ENCODE measurements around the gene STMN1.

Gene STMN1

GRCh38 chr1:25914074-25914995, 8.1 kb upstream of the STMN1 start:
- H3K23ac ChIP-seq (ENCODE audit: low read length in 2 of 2): no peak overlapping the region
- peak overlapping the region; percentile 37 for H3K27ac ChIP-seq (ENCODE audit: low read length, poor library complexity, severe bottlenecking)
- 92% methylated on average over 2 of the region's 3 CpGs for WGBS
- H3K27me3 ChIP-seq (ENCODE audit: control insufficient read depth in 1 of 2, insufficient read depth in 1 of 2, low read length in 2 of 2): no peaks in the 10 kb centered on the region
- H3K79me1 ChIP-seq (replicated peaks; ENCODE audit: low read length, poor library complexity, severe bottlenecking): no peaks in the 10 kb centered on the region
- no peak overlapping the region for H2BK15ac ChIP-seq (ENCODE audit: low read depth, poor library complexity, severe bottlenecking)
- DNase-seq: no peak
- no peak overlapping the region for H3K9ac ChIP-seq (ENCODE audit: low read length)
- peaks cover 6% of the 10 kb centered on the region for H3K4me1 ChIP-seq (ENCODE audit: control insufficient read depth, insufficient read depth, low read depth, low read length)
- no peaks in the 10 kb centered on the region for H3K9me3 ChIP-seq (ENCODE audit: control insufficient read depth, low read length)
- H3K14ac ChIP-seq (ENCODE audit: low read length in 2 of 2): no peak overlapping the region
- H3K4ac ChIP-seq (ENCODE audit: low read depth in 1 of 2, low read length in 2 of 2): no peak overlapping the region
- no peak overlapping the region for H3K4me2 ChIP-seq (ENCODE audit: low read length, poor library complexity, severe bottlenecking)
- no peak overlapping the region for H4K91ac ChIP-seq (ENCODE audit: low read length)
- no peak overlapping the region for H2AFZ ChIP-seq (ENCODE audit: low read depth, low read length)
- no peak overlapping the region for H3K18ac ChIP-seq (ENCODE audit: low read depth in 1 of 2, low read length in 2 of 2)
- H3K36me3 ChIP-seq (ENCODE audit: control insufficient read depth in 1 of 2, insufficient read depth in 2 of 2, low read depth in 1 of 2, low read length in 2 of 2): no peaks in the 10 kb centered on the region
- H3K4me3 ChIP-seq (ENCODE audit: insufficient read depth in 1 of 2, low read depth in 1 of 2, low read length in 2 of 2): no peak overlapping the region
- peak overlapping the region; percentile 47 for H2BK5ac ChIP-seq (ENCODE audit: low read depth, low read length, poor library complexity, severe bottlenecking)
- H2BK12ac ChIP-seq (ENCODE audit: low read length in 2 of 2): peak overlapping the region in 1 of 2 experiments; percentile 7
- peak overlapping the region; percentile 22 for H2AK5ac ChIP-seq (ENCODE audit: low read length, severe bottlenecking)
- H2BK120ac ChIP-seq (ENCODE audit: low read depth, low read length): no peak overlapping the region
- no peak overlapping the region for H4K8ac ChIP-seq (ENCODE audit: low read length)

- H4K8ac ChIP-seq (ENCODE audit: low read length): no peak overlapping the region
- peak overlapping the region; percentile 2 for H2AK5ac ChIP-seq (ENCODE audit: low read length, severe bottlenecking)
- H2BK120ac ChIP-seq (ENCODE audit: low read depth, low read length): no peak overlapping the region
Observed at GRCh38 chr1:25913206-25913605, 7.0 kb upstream of the STMN1 start.

GRCh38 chr1:25912076-25912831, 6.0 kb upstream of the STMN1 start:
- Histone ChIP-seq H3K18ac (ENCODE audit: low read depth in 1 of 2, low read length in 2 of 2) (no peak overlapping the region), H2BK12ac (ENCODE audit: low read length in 2 of 2) (no peak overlapping the region), H3K9me3 (ENCODE audit: control insufficient read depth, low read length) (no peaks in the 10 kb centered on the region), H2AK5ac (ENCODE audit: low read length, severe bottlenecking) (no peak overlapping the region), H3K23ac (ENCODE audit: low read length in 2 of 2) (no peak overlapping the region), H2AFZ (ENCODE audit: low read depth, low read length) (no peak overlapping the region), H4K91ac (ENCODE audit: low read length) (no peak overlapping the region), H3K4me3 (ENCODE audit: insufficient read depth in 1 of 2, low read depth in 1 of 2, low read length in 2 of 2) (no peak overlapping the region), H3K36me3 (ENCODE audit: control insufficient read depth in 1 of 2, insufficient read depth in 2 of 2, low read depth in 1 of 2, low read length in 2 of 2) (no peaks in the 10 kb centered on the region), H3K79me1 (replicated peaks; ENCODE audit: low read length, poor library complexity, severe bottlenecking) (no peaks in the 10 kb centered on the region), H3K4ac (ENCODE audit: low read depth in 1 of 2, low read length in 2 of 2) (no peak overlapping the region), H4K8ac (ENCODE audit: low read length) (no peak overlapping the region), H2BK5ac (ENCODE audit: low read depth, low read length, poor library complexity, severe bottlenecking) (no peak overlapping the region), H2BK15ac (ENCODE audit: low read depth, poor library complexity, severe bottlenecking) (no peak overlapping the region), H3K27ac (ENCODE audit: low read length, poor library complexity, severe bottlenecking) (peak overlapping the region; percentile 60), H3K27me3 (ENCODE audit: control insufficient read depth in 1 of 2, insufficient read depth in 1 of 2, low read length in 2 of 2) (no peaks in the 10 kb centered on the region), H3K4me1 (ENCODE audit: control insufficient read depth, insufficient read depth, low read depth, low read length) (peaks cover 6% of the 10 kb centered on the region), H3K14ac (ENCODE audit: low read length in 2 of 2) (no peak overlapping the region), H2BK120ac (ENCODE audit: low read depth, low read length) (no peak overlapping the region), H3K4me2 (ENCODE audit: low read length, poor library complexity, severe bottlenecking) (no peak overlapping the region), H3K9ac (ENCODE audit: low read length) (no peak overlapping the region)
- DNase-seq: peak; percentile 73
- WGBS: 18% methylated on average over 1 of the region's 5 CpGs

More at GRCh38 chr1:25913206-25913605, 7.0 kb upstream of the STMN1 start:
- H2BK5ac ChIP-seq (ENCODE audit: low read depth, low read length, poor library complexity, severe bottlenecking): no peak overlapping the region
- DNase-seq: peak; percentile 27
- H3K4me2 ChIP-seq (ENCODE audit: low read length, poor library complexity, severe bottlenecking): no peak overlapping the region
- no peaks in the 10 kb centered on the region for H3K79me1 ChIP-seq (replicated peaks; ENCODE audit: low read length, poor library complexity, severe bottlenecking)
- no peak overlapping the region for H3K4me3 ChIP-seq (ENCODE audit: insufficient read depth in 1 of 2, low read depth in 1 of 2, low read length in 2 of 2)
- H4K91ac ChIP-seq (ENCODE audit: low read length): no peak overlapping the region
- no peak overlapping the region for H3K9ac ChIP-seq (ENCODE audit: low read length)
- H3K36me3 ChIP-seq (ENCODE audit: control insufficient read depth in 1 of 2, insufficient read depth in 2 of 2, low read depth in 1 of 2, low read length in 2 of 2): no peaks in the 10 kb centered on the region
- no peak overlapping the region for H3K23ac ChIP-seq (ENCODE audit: low read length in 2 of 2)
- no peak overlapping the region for H2AFZ ChIP-seq (ENCODE audit: low read depth, low read length)
- no peak overlapping the region for H3K18ac ChIP-seq (ENCODE audit: low read depth in 1 of 2, low read length in 2 of 2)
- H3K27ac ChIP-seq (ENCODE audit: low read length, poor library complexity, severe bottlenecking): peak overlapping the region; percentile 60
- H3K4ac ChIP-seq (ENCODE audit: low read depth in 1 of 2, low read length in 2 of 2): no peak overlapping the region
- no peak overlapping the region for H2BK15ac ChIP-seq (ENCODE audit: low read depth, poor library complexity, severe bottlenecking)
- H3K14ac ChIP-seq (ENCODE audit: low read length in 2 of 2): no peak overlapping the region
- H3K27me3 ChIP-seq (ENCODE audit: control insufficient read depth in 1 of 2, insufficient read depth in 1 of 2, low read length in 2 of 2): no peaks in the 10 kb centered on the region
- H3K9me3 ChIP-seq (ENCODE audit: control insufficient read depth, low read length): no peaks in the 10 kb centered on the region
- H3K4me1 ChIP-seq (ENCODE audit: control insufficient read depth, insufficient read depth, low read depth, low read length): peaks cover 6% of the 10 kb centered on the region
- H2BK12ac ChIP-seq (ENCODE audit: low read length in 2 of 2): no peak overlapping the region

GRCh38 chr1:25911162-25911561, 4.9 kb upstream of the STMN1 start:
- H3K4me2 ChIP-seq (ENCODE audit: low read length, poor library complexity, severe bottlenecking): no peak overlapping the region

More at GRCh38 chr1:25911162-25911561, 4.9 kb upstream of the STMN1 start:
- H3K36me3 ChIP-seq (ENCODE audit: control insufficient read depth in 1 of 2, insufficient read depth in 2 of 2, low read depth in 1 of 2, low read length in 2 of 2): no peaks in the 10 kb centered on the region
- H4K91ac ChIP-seq (ENCODE audit: low read length): no peak overlapping the region
- no peak overlapping the region for H3K9ac ChIP-seq (ENCODE audit: low read length)
- no peak overlapping the region for H3K4ac ChIP-seq (ENCODE audit: low read depth in 1 of 2, low read length in 2 of 2)
- H3K4me3 ChIP-seq (ENCODE audit: insufficient read depth in 1 of 2, low read depth in 1 of 2, low read length in 2 of 2): no peak overlapping the region
- H4K8ac ChIP-seq (ENCODE audit: low read length): no peak overlapping the region
- no peaks in the 10 kb centered on the region for H3K27me3 ChIP-seq (ENCODE audit: control insufficient read depth in 1 of 2, insufficient read depth in 1 of 2, low read length in 2 of 2)
- no peak overlapping the region for H3K14ac ChIP-seq (ENCODE audit: low read length in 2 of 2)
- H2AK5ac ChIP-seq (ENCODE audit: low read length, severe bottlenecking): peak overlapping the region; percentile 83
- no peak overlapping the region for H2BK15ac ChIP-seq (ENCODE audit: low read depth, poor library complexity, severe bottlenecking)
- no peak overlapping the region for H2BK120ac ChIP-seq (ENCODE audit: low read depth, low read length)
- peaks cover 9% of the 10 kb centered on the region for H3K4me1 ChIP-seq (ENCODE audit: control insufficient read depth, insufficient read depth, low read depth, low read length)
- no peaks in the 10 kb centered on the region for H3K79me1 ChIP-seq (replicated peaks; ENCODE audit: low read length, poor library complexity, severe bottlenecking)
- H3K9me3 ChIP-seq (ENCODE audit: control insufficient read depth, low read length): no peaks in the 10 kb centered on the region
- H3K27ac ChIP-seq (ENCODE audit: low read length, poor library complexity, severe bottlenecking): peak overlapping the region; percentile 60
- H2BK5ac ChIP-seq (ENCODE audit: low read depth, low read length, poor library complexity, severe bottlenecking): no peak overlapping the region
- no peak for DNase-seq
- no peak overlapping the region for H2BK12ac ChIP-seq (ENCODE audit: low read length in 2 of 2)
- no peak overlapping the region for H3K23ac ChIP-seq (ENCODE audit: low read length in 2 of 2)
- H3K18ac ChIP-seq (ENCODE audit: low read depth in 1 of 2, low read length in 2 of 2): no peak overlapping the region
- H2AFZ ChIP-seq (ENCODE audit: low read depth, low read length): no peak overlapping the region

Measured in mesenchymal stem cell (in vitro differentiated cells and primary cell).